HG03565 (cell line): ENCODE results near the gene RTN4.
"Not testable (repeated sequence)": the region's sequence is repeated elsewhere in the genome, so short reads cannot be mapped to it uniquely, and the experiment has no call there.

ENCODE experiments used
- ATAC-seq: cut with Tn5 transposase; IDR thresholded peaks from one replicate; pipeline ENCODE4 v1.9.1; 2021; ENCODE audit warnings: mild to moderate bottlenecking, moderate library complexity; ENCODE audit not compliant: unreplicated experiment

Gene RTN4

DNA sequence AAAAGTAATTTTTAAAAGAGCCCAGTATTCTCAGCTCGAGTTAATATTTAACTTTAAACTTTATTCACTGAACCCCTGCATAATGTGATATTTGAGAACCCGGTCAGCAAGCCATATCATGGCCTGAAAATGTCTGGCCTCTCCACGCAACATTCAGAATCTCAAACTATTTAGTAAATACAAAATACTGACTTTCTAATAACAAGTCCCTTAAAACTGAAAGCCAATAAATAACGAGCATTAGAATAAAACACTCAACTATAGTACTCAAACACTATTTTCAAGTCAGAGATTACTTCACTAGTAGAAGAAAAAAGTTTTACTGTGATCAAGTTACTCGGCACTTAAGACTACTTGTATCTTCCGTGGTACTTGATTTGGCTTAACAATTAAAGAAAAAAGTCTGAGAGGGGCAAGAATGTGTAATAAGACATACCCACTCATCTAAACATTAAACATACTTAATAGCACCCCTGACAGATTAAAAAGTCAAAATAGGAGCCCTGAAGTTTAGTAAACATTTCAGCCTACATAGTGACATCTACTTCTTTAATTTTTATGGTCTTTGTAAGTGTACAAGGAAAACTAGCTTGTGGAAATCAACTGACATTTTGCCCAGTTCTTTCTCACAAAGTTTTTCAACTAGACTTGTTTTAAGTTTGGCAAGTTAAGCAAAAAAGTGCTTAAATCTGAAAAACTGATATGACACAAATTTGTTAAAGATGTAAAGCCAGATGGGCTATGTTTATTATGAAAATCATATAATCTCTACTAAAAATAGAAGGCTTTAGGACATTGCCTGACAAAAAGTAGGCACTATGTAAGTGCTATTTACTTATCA, 38.2 kb downstream of the RTN4 start:
- no peak for ATAC-seq

- ATAC-seq = no peak
Measured at GRCh38 chr2:55010915-55011314, 39.3 kb downstream of the RTN4 start.

GRCh38 chr2:55010149-55010591, 40.1 kb downstream of the RTN4 start:
- ATAC-seq = peak; percentile 92

DNA sequence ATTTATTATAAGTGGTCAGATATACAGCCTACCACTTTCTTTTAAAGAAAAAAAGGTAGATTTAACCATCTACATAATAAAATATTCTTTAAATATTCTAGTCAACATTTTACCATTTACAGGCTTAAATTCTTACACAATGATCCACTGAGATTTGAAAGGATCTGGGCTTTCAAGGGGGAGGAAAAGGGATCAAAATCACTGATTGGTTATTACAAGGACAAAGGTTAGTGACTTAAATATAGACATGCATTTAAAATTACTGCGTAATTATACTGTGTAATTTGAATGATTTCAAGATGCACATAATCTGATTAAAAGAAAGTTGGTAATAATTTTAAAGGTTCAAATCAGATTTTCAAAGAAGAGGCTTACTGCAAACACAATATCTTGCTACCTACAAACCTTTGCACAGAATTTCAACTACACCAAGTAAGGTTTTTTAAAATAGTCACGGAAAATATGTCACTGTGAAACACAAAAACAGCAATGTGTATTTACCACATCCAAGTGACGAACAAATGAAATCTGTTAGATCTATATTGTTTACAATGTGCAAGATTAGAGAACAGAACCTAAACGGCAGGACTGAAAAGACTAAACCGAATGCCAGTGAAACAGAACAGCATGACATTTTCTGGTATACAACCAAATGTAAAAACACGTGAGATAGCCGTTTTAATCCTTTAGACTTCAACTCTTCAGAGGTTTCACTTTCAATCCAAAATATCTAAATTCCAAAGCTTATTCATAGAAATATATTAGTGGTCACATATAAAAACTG, 40.8 kb downstream of the RTN4 start:
- ATAC-seq = peak; percentile 7

- ATAC-seq = no peak
Measured at GRCh38 chr2:55006306-55006705, 43.9 kb downstream of the RTN4 start.

GRCh38 chr2:55003706-55004639, 46.3 kb downstream of the RTN4 start:
- ATAC-seq = no peak

DNA sequence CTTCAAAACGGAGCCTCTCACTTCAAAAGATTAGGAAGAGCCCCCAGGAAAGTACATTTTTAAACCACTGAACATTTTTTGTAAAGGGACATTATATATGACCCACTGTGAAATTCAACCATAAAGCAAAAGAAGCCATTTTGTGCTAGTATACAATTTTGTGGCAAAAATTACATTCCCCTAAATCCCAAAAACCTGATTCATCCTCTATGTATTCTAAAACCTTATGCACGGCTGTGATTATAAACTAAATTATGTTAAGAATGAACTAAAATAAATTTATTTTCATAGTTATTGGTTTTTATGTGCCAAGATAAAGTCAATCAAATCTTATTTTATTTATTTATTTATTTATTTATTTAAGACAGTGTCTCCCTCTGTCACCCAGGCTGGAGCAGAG, 48.5 kb downstream of the RTN4 start:
- ATAC-seq = no peak

DNA sequence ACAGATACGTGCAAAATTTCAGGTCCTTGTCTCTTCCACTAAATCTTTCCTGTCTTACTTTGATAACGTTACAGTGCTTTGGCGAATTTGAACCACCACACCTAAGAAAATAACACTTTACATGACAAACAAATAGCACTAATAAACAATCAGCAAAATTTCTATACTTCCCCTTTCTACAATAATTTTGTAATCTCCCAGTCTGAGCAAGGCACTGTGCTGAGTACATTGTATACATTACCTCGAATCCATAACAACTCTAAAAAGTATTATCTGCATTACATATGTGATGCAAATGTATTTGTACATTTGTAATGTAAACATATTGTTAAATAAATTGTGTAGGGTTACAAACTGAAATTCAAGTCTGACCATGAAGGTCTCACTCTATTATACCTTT, 49.9 kb downstream of the RTN4 start:
- ATAC-seq = no peak

DNA sequence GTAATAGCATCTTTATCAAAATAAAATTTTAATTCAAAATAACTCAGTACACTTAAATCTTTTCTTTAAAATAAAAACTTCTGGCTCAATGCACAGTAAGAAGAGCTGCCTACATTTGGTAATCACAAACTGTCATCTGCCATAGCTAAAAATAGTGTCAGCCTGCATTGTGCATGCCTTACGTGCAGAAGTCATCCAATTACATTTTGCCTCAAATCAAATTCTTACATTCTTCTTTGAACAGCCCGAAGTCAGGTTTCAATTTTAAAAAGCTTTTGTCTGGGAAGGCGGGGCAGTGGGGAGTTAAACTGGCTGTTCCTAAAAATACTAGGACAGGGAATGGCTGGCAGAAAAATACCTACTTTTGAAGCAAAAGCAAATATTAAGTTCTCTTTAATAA, 51.1 kb downstream of the RTN4 start:
- no peak for ATAC-seq

- ATAC-seq = no peak
Measured at GRCh38 chr2:54997826-54998225, 52.4 kb downstream of the RTN4 start.

DNA sequence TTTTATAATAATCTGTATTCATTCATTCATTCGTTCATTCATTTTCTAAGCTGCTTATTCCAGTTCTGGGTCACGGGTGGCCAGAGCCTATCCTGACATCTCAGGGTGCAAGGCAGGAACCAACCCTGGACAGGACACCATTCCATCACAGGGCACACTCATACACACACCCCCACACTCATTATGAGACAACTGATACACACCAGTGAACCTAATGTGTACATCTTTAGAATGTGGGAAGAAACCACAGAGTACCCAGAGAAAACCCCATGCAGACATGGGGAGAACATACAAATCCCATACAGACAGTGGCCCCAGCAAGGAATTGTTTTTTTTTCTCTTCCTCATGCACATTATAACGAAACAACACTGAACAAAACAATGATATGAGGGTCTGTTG, 54.7 kb downstream of the RTN4 start:
- ATAC-seq = peak; percentile 43

- not testable (repeated sequence) for ATAC-seq
Measured at GRCh38 chr2:54990694-54991093, 59.6 kb downstream of the RTN4 start.

- no peak for ATAC-seq
Measured at GRCh38 chr2:54988612-54989011, 61.6 kb downstream of the RTN4 start.

DNA sequence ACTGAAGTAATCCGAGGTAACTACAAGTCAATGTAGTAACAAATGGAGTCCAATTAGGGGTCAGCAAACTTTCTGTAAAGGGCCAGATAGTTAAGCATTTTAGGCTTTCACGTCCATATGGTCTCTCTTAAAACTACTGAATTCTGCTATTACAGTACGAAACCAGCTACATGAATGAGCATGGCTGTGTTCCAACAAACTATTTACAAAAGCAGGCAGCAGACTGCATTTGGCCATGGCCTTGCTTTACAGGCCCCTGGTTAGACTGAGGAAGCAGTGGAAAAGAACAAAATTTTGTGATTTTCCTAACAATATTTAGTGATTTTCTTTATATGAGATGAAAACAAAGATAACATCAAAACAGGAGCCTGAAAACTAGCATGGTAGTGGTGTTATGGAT, 64.0 kb downstream of the RTN4 start:
- ATAC-seq = no peak

DNA sequence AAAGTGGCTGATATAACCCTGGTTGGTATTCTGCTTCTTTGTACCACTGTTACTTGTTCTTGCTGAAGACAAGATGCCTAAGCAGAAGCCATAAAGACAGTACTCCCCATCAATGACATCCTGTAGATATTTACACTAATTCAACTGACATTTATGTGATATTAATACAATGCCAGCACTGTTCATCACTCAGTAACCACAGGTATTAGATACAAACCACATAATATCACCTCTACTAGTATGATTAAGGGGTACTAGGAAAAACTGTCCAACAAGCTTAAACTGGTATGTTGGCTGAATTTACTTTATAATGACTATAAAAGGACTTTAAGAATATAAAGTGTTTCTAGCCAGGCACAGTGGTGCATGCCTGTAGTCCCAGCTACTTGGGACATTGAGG, 65.8 kb downstream of the RTN4 start:
- ATAC-seq = no peak

GRCh38 chr2:54983345-54984220, 66.7 kb downstream of the RTN4 start:
- no peak for ATAC-seq

DNA sequence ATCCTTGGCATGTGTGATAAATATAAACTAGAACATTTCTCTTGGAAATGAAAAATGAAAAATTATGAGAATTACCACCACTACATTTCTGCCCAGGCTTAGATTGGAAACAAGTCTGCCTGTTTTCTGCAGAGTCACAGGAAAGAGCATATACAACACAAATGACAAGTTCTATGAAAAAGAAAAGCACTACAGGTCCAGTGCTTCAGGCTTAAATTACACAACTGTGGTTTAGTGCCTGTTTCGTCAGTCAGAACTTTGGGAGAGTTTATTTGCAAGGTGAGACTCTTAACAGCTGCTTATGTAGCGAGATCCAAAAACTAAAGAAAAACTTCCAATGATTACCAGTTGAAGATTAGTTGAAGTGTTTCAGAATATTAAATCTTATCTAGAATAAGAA, 68.9 kb downstream of the RTN4 start:
- ATAC-seq = no peak

- ATAC-seq = no peak
Measured at GRCh38 chr2:54979321-54980044, 70.8 kb downstream of the RTN4 start.

DNA sequence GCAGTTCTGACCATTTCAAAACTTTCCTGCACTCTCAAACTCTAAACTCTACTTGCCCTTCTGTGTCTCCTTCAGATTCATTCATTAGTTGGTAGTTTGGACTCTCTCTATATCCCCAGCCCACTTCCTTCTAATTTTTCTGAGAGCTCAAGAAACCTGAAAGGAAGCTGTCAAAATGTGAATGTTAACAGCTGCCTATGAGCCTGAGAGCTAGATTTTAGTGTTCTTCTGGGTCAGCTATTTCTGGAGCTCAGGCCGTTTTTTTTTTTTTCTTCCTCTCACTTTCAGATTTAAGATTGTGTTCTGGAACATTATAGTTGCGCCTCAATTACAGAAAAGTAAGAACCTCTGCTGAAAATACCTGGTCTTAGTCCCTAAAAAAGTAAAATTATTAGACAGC, 73.1 kb downstream of the RTN4 start:
- peak; percentile 88 for ATAC-seq
